ENCODE results near the gene CDK11A. TPM values are rescaled to one million over a fixed set of nuclear protein-coding genes. Genes with fewer than 3 reads are reported as not detected.

Gene CDK11A
- total RNA-seq, 1 donor: 9.8 TPM

DNA sequence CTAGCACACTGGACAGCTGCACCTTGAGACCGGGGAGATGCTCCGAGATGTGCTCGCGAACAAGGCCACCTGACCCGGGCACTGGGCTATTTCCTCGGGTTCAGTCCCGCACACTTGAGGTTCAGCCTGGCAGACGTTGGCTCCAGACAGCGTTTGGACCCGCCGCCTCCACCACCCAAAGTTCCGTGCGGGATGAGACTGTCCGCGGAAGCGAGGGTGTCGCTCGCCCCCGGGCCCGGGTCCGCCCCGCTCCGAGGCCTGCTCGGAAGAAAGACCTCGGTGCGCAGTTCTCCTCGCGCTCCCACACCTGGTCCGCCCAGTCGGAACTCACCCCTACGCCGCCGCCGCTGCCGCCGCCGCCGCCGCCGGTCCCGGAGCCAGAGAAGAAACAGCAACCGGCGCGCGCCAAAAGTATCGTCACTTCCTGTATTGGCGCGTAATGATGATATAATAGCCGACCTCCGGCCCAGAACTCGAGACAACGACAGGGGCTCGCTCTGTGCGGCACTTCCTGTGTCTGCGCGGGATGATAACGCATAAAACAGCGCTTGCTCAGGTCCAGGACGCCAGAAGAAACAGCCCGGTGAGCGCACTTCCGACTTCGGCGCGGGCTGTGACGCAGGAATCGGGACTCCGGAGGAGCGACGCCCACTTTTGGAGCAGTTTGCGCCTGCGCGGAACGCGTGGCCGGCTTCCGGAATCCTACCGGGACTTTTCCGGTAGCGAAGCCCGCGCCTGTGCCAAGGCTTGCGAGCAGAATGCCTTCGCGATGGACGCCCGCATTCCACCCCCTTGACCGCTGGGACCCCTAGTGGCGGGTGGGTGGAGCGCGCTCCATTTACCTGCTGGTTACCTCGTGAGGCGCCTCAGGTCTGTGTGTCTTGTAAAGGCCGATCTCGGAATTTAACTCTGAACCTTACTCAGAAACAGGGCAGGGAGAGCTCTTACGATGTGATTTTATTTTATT, 65.3 kb downstream of the CDK11A start, which contains the start of gene CDK11B:
Gene CDK11B, minus strand, starts transcription at position 422 of the 967 bp plus-strand sequence. CDS start 1,519 bp downstream, outside the sequence.
- peak within 1 kb of the TSS; percentile 63 for H3K4me3 ChIP-seq (ENCODE audit: low read depth, low read length)
- TF ChIP-seq CTCF (IDR thresholded peaks at IDR 0.05; ENCODE audit: insufficient read depth, low read length): peak; percentile 5
- DNase-seq (ENCODE audit: low read depth): peak; percentile 99

Other genes with a start within 250 kb of the CDK11A start
- gene ATAD3A, start 212.2 kb downstream of the CDK11A start, total RNA-seq (ENCODE audit: low replicate concordance): 28.0 and 35.6 TPM in 2 replicates
- gene TMEM240, start 183.7 kb downstream of the CDK11A start, total RNA-seq (ENCODE audit: low replicate concordance): 0.82 and 3.6 TPM in 2 replicates
- gene SSU72, start 149.5 kb downstream of the CDK11A start, total RNA-seq (ENCODE audit: low replicate concordance): 42.8 and 78.2 TPM in 2 replicates
- gene FNDC10, start 124.2 kb downstream of the CDK11A start, total RNA-seq (ENCODE audit: low replicate concordance): 4.5 and 5.9 TPM in 2 replicates
- 37.7 and 62.1 TPM in 2 replicates for gene MIB2, start 108.9 kb downstream of the CDK11A start, total RNA-seq (ENCODE audit: low replicate concordance)
- gene MMP23B, start 92.2 kb downstream of the CDK11A start, total RNA-seq (ENCODE audit: low replicate concordance): 13.5 and 35.2 TPM in 2 replicates
- gene CDK11B, start 65.4 kb downstream of the CDK11A start, total RNA-seq (ENCODE audit: low replicate concordance): 10.5 and 21.6 TPM in 2 replicates
- gene SLC35E2B, start 31.6 kb downstream of the CDK11A start, total RNA-seq (ENCODE audit: low replicate concordance): 37.6 and 54.8 TPM in 2 replicates
- gene NADK, start 54.1 kb upstream of the CDK11A start, total RNA-seq (ENCODE audit: low replicate concordance): 38.6 and 45.6 TPM in 2 replicates
- 71.6 and 108 TPM in 2 replicates for gene GNB1, start 166.7 kb upstream of the CDK11A start, total RNA-seq (ENCODE audit: low replicate concordance)
- 0.36 and 0.49 TPM in 2 replicates for gene CALML6, start 190.9 kb upstream of the CDK11A start, total RNA-seq (ENCODE audit: low replicate concordance)
- 0.72 TPM in 1 of 2 replicates, not detected in the other for gene TMEM52, start 194.9 kb upstream of the CDK11A start, total RNA-seq (ENCODE audit: low replicate concordance)

Data from fibroblast of the aortic adventitia (primary cell).